Endodermal cell (in vitro differentiated cells): Measurements from ENCODE around the gene ENPP1. TPM values are rescaled to one million over a fixed set of nuclear protein-coding genes. Genes with fewer than 3 reads are reported as not detected.

Experiments used
- DNase-seq: peaks from one replicate; pipeline ENCODE4 v3.0.0-alpha.2; 2017
- H3K27ac ChIP-seq: 2 replicates; pipeline ENCODE4 v1.5.1; 2013; ENCODE audit warnings: mild to moderate bottlenecking, low read depth, low read length, moderate library complexity
- H3K27me3 ChIP-seq: 2 replicates; pipeline ENCODE4 v1.6.1; 2013; ENCODE audit warnings: mild to moderate bottlenecking, low read length, moderate library complexity; ENCODE audit not compliant: insufficient read depth, control insufficient read depth, poor library complexity, severe bottlenecking
- H3K36me3 ChIP-seq: 2 replicates; pipeline ENCODE4 v1.7.0; 2013; ENCODE audit warnings: mild to moderate bottlenecking, low read length, moderate library complexity; ENCODE audit not compliant: control insufficient read depth, insufficient read depth
- H3K4me1 ChIP-seq: one replicate; pipeline ENCODE4 v1.7.0; 2013; ENCODE audit warnings: low read length; ENCODE audit not compliant: control insufficient read depth, insufficient read depth
- H3K4me3 ChIP-seq: 2 replicates; pipeline ENCODE4 v1.5.1; 2013; ENCODE audit warnings: mild to moderate bottlenecking, low read length, moderate library complexity
- H3K9ac ChIP-seq: 2 replicates; pipeline ENCODE4 v1.6.1; 2013; ENCODE audit warnings: mild to moderate bottlenecking, low read length, moderate library complexity; ENCODE audit not compliant: poor library complexity, severe bottlenecking; ENCODE audit errors: extremely low read depth
- H3K9me3 ChIP-seq: 2 replicates; pipeline ENCODE4 v1.6.1; 2013; ENCODE audit warnings: mild to moderate bottlenecking, low read length, moderate library complexity; ENCODE audit not compliant: control insufficient read depth
- H3K27ac Mint-ChIP-seq: 2 replicates; pipeline ENCODE4 v1.8.0; 2020; ENCODE audit warnings: mixed read lengths
- H3K27me3 Mint-ChIP-seq: 2 replicates; pipeline ENCODE4 v1.8.0; 2021; ENCODE audit warnings: mild to moderate bottlenecking, mixed read lengths; ENCODE audit not compliant: insufficient read depth
- H3K36me3 Mint-ChIP-seq: 2 replicates; pipeline ENCODE4 v1.8.0; 2020; ENCODE audit warnings: low read depth, mixed read lengths
- H3K4me1 Mint-ChIP-seq: 2 replicates; pipeline ENCODE4 v1.8.0; 2020; ENCODE audit warnings: mixed read lengths
- H3K4me3 Mint-ChIP-seq: 2 replicates; pipeline ENCODE4 v1.8.0; 2020; ENCODE audit warnings: mild to moderate bottlenecking, moderate library complexity, mixed read lengths
- H3K9me3 Mint-ChIP-seq: 2 replicates; pipeline ENCODE4 v1.8.0; 2020; ENCODE audit warnings: mild to moderate bottlenecking, mixed read lengths
- CTCF ChIP-seq: fragments of 200-600 bp; sonication (generic); conservative IDR thresholded peaks from 2 replicates; pipeline ENCODE4 v1.5.0; 2021; ENCODE audit warnings: antibody characterized with exemption, mild to moderate bottlenecking
- WGBS, 2 experiments: methylation state at CpG; one replicate each; pipeline versions ENCODE4 v1.1.5 to v1.1.7; 2013; ENCODE audit warnings: missing lambda C conversion rate in 2 of 2, mixed read lengths in 1 of 2; ENCODE audit not compliant: insufficient coverage in 1 of 2, insufficient read length in 1 of 2; 5-methylcytosine and 5-hydroxymethylcytosine counted together
- total RNA-seq, 2 donors: library from RNA; stranded (reverse); fragmentation: NEBNext Ultra II Directional in 1 of 2; extraction: Animal tissue kit (Norgen Biotek cat#: 25700) in 1 of 2; gene quantifications; 2 replicates in 1 of 2; 3 replicates in 1 of 2; pipeline ENCODE4 v1.2.1, GENCODE V29; 2021

ENPP1 gene
- total RNA-seq, 2 donors from 2014 or later: 11.6 to 16.1 TPM

GRCh38 chr6:131764350-131764749, 43.5 kb upstream of the ENPP1 start:
- H3K27ac ChIP-seq: no peak overlapping the region
- 93 to 94% methylated on average over 2 to 4 of the region's 4 CpGs for WGBS, 2 experiments
- peaks cover 22% of the 10 kb centered on the region for H3K27me3 Mint-ChIP-seq

DNA sequence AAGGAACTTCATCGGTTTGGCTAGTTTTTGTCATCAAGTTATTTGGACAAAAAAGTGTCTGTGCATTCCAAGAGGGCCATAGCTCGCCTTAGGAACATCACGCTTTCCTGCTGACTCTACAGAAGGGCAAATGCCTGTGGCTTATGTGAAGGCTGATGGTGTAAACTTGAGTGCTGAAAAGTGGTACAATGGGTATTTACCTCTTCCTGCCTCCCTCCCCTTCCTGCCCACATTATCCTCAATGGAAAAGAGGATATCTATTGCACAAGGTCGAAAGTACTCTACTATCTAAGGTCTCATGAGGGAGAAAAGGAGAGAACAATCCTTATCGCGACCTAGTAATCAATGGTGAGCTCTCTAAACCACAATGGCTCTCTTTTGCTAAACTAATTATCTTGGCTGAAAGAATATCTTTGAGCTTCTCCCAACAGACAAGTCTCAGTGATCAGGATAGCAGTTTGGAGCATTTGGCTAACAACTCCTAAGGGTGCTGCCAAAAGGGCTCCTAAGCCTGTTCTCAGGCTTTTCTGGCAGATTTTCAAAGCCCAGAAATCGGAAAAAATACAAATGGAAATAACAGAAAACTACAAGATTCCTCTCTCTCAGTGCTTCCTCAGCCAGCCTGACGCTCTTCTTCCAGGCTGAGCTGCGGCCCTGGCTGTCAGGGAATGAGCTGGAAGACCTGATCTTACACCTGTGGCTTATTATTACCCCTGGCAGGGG, 42.6 kb upstream of the ENPP1 start:
- peak; percentile 49 for DNase-seq
- peak overlapping the region; percentile 25 for H3K4me3 ChIP-seq
- H3K4me1 ChIP-seq: peaks cover 11% of the 10 kb centered on the region
- H3K36me3 ChIP-seq: no peaks in the 10 kb centered on the region
- no peak for TF ChIP-seq CTCF
- Mint-ChIP-seq H3K27me3 (peaks cover 27% of the 10 kb centered on the region), H3K36me3 (peaks cover 3% of the 10 kb centered on the region), H3K27ac (peak overlapping the region; percentile 74), H3K9me3 (peaks cover 12% of the 10 kb centered on the region), H3K4me3 (no peak overlapping the region), H3K4me1 (peaks cover 14% of the 10 kb centered on the region)
- H3K27me3 ChIP-seq: no peaks in the 10 kb centered on the region
- H3K27ac ChIP-seq: no peak overlapping the region
- peaks cover 21% of the 10 kb centered on the region for H3K9me3 ChIP-seq
- 66 to 83% methylated on average over 6 to 9 of the region's 9 CpGs for WGBS, 2 experiments
- H3K9ac ChIP-seq: no peak overlapping the region

More at GRCh38 chr6:131764350-131764749, 43.5 kb upstream of the ENPP1 start:
- H3K4me3 Mint-ChIP-seq: no peak overlapping the region
- no peak overlapping the region for H3K27ac Mint-ChIP-seq
- peaks cover 19% of the 10 kb centered on the region for H3K9me3 ChIP-seq
- peaks cover 11% of the 10 kb centered on the region for H3K4me1 ChIP-seq
- no peak for TF ChIP-seq CTCF
- no peak overlapping the region for H3K4me3 ChIP-seq
- H3K9me3 Mint-ChIP-seq: peaks cover 12% of the 10 kb centered on the region
- no peak overlapping the region for H3K9ac ChIP-seq
- peaks cover 14% of the 10 kb centered on the region for H3K4me1 Mint-ChIP-seq
- H3K27me3 ChIP-seq: no peaks in the 10 kb centered on the region
- H3K36me3 Mint-ChIP-seq: peaks cover 3% of the 10 kb centered on the region
- no peaks in the 10 kb centered on the region for H3K36me3 ChIP-seq
- no peak for DNase-seq

GRCh38 chr6:131765804-131766135, 42.0 kb upstream of the ENPP1 start:
- Histone ChIP-seq H3K9me3 (peaks cover 21% of the 10 kb centered on the region), H3K4me3 (peak overlapping the region; percentile 25), H3K27me3 (no peaks in the 10 kb centered on the region), H3K9ac (no peak overlapping the region), H3K27ac (no peak overlapping the region), H3K36me3 (no peaks in the 10 kb centered on the region), H3K4me1 (peaks cover 11% of the 10 kb centered on the region)
- Mint-ChIP-seq H3K27me3 (peaks cover 31% of the 10 kb centered on the region), H3K4me1 (peaks cover 14% of the 10 kb centered on the region), H3K9me3 (peaks cover 12% of the 10 kb centered on the region), H3K4me3 (no peak overlapping the region), H3K36me3 (peaks cover 3% of the 10 kb centered on the region), H3K27ac (peak overlapping the region; percentile 74)
- TF ChIP-seq CTCF: no peak
- no peak for DNase-seq
- WGBS, 2 experiments: 93 to 100% methylated on average over 2 to 4 of the region's 4 CpGs
